Upper lobe of left lung (tissue), 6 donors: ENCODE measurements around the gene SCTR. TPM values are rescaled to one million over a fixed set of nuclear protein-coding genes. Genes with fewer than 3 reads are reported as not detected.

Source experiments
- ATAC-seq, 2 donors: fragments of 200-7000 bp; cut with Tn5 transposase; one replicate each; pipeline ENCODE4 v1.9.1; 2022; ENCODE audit warnings: mild to moderate bottlenecking in 2 of 2, moderate library complexity in 2 of 2; ENCODE audit not compliant: low FRiP score in 2 of 2
- DNase-seq, 2 donors: peaks; one replicate each; pipeline ENCODE4 v3.0.0-alpha.2; 2019 to 2020
- H3K27ac ChIP-seq, 4 donors: fragments of 200-600 bp; sonication (generic); one replicate each; pipeline ENCODE4 v1.5.1; 2016 to 2019
- H3K27me3 ChIP-seq, 4 donors: fragments of 200-600 bp; sonication (generic); one replicate each; pipeline ENCODE4 v1.5.1; 2017 to 2019
- H3K36me3 ChIP-seq, 4 donors: fragments of 200-600 bp; sonication (generic); one replicate each; pipeline ENCODE4 v1.5.1; 2016 to 2019
- H3K4me1 ChIP-seq, 4 donors: fragments of 200-600 bp; sonication (generic); one replicate each; pipeline ENCODE4 v1.5.1; 2018 to 2019
- H3K4me3 ChIP-seq, 4 donors: fragments of 200-600 bp; sonication (generic); one replicate each; pipeline ENCODE4 v1.5.1; 2017 to 2019; ENCODE audit warnings: mild to moderate bottlenecking in 2 of 4, moderate library complexity in 1 of 4
- H3K9me3 ChIP-seq, 4 donors: fragments of 200-600 bp; sonication (generic); one replicate each; pipeline ENCODE4 v1.5.1; 2018 to 2019
- EP300 ChIP-seq, 4 donors: sonication (generic); formaldehyde crosslinking; IDR thresholded peaks; one replicate each; pipeline ENCODE4 v1.5.1; 2017; ENCODE audit warnings: antibody characterized with exemption in 4 of 4, control low read depth in 2 of 4
- POLR2A ChIP-seq, 4 donors: fragments of 450-650 bp; IDR thresholded peaks; one replicate each; pipeline ENCODE4 v1.5.1; 2016 to 2017; ENCODE audit warnings: antibody characterized with exemption in 4 of 4, mild to moderate bottlenecking in 2 of 4
- POLR2AphosphoS5 ChIP-seq, 2 donors: sonication (generic); formaldehyde crosslinking; IDR thresholded peaks; one replicate each; pipeline ENCODE4 v1.5.1; 2017; ENCODE audit warnings: antibody characterized with exemption in 2 of 2
- WGBS, 2 donors: methylation state at CpG; one replicate each; pipeline ENCODE4 v1.1.5; 2017 to 2018; 5-methylcytosine and 5-hydroxymethylcytosine counted together
- total RNA-seq, 6 donors: library from RNA; depleted of rRNA in 4 of 6; stranded (reverse); fragments of >200 nt in 4 of 6; gene quantifications; one replicate each; pipeline versions ENCODE4 v1.1.0 to v1.2.1, GENCODE V29; 2016 to 2021
- TF ChIP-seq, protein P1 (sequence below), 6 experiments: fragments of 450-650 bp in 4 of 6; fragments of 200-600 bp in 2 of 6; sonication (generic) in 2 of 6; IDR thresholded peaks; one replicate each; pipeline ENCODE4 v1.5.1; 2016 to 2019; ENCODE audit warnings: antibody characterized with exemption in 6 of 6
- donor health status: DM: no; HTN: no; CAD: no; lungs with moderate emphysema.
- donor health status: DM: no; HTN: yes; CAD: no; lungs with severe emphysema.

SCTR gene
- total RNA-seq, 6 donors from 2014 or later = 3.2 to 52.5 (median 16.6) TPM

DNA sequence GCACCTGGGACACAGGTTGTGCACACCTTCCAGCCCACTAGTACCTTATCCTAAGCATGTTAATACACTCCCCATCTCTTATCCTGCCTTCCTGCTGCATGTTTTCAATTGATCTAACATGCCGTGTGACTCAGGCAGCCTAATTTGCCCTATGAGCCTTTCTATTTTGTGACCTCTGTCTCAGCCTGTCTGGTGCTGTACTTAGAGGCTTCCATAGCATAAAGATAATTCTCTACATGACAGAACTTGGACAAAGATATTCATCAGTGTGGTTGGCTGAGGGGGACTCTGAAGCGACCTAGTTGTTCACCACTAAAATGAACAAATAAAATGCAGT is 101.2 kb downstream of the SCTR start:
- Histone ChIP-seq H3K4me3 (no peak overlapping the region), H3K9me3 (no peaks in the 10 kb centered on the region), H3K27ac (no peak overlapping the region), H3K27me3 (no peaks in the 10 kb centered on the region), H3K36me3 (no peaks in the 10 kb centered on the region), H3K4me1 (peaks cover 20 to 28% (median 24%) of the 10 kb centered on the region in 4 donors)
- TF ChIP-seq POLR2AphosphoS5 (IDR thresholded peaks at IDR 0.05) = no peak
- no peak for DNase-seq
- WGBS, 2 donors = 82 to 89% methylated on average over 2 of the region's 2 CpGs
- ATAC-seq = no peak

DNA sequence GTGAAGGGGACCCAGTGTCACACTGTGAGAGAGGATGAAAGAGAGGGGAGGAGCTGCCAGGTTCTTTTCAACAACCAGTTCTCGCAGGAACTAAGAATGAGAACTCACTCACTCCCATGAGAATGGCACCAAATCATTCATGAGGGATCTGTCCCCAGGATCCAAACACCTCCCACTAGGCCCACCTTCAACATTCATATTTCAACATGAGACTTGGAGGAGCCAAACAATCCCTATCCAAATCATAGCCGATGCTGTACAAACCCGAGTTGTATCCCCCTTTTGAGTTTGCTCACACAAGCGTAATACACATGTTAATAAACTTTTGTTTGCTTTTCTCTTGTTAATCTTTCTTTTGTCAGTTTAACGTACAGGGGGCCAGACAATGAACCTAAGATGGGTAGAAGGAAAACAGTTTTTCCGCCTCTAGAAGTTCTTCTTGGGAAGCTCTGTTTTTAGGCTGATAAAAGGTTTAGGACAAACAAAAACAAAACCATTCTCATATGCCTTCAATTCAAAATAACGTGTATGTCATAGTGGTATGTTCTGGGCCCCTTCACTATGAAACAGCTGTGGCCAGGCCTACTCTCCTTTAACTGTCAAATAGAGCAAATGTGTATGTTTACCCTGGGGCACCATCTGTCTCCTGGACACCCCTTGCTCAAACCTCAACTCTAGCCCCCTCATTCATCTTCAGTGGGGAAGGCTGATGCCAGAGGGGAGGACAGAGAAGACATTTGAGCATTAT is 101.7 kb downstream of the SCTR start:
- TF ChIP-seq POLR2A (IDR thresholded peaks at IDR 0.05) (no peak), POLR2AphosphoS5 (IDR thresholded peaks at IDR 0.05) (no peak), EP300 (IDR thresholded peaks at IDR 0.05) (no peak)
- TF ChIP-seq, protein P1, sequence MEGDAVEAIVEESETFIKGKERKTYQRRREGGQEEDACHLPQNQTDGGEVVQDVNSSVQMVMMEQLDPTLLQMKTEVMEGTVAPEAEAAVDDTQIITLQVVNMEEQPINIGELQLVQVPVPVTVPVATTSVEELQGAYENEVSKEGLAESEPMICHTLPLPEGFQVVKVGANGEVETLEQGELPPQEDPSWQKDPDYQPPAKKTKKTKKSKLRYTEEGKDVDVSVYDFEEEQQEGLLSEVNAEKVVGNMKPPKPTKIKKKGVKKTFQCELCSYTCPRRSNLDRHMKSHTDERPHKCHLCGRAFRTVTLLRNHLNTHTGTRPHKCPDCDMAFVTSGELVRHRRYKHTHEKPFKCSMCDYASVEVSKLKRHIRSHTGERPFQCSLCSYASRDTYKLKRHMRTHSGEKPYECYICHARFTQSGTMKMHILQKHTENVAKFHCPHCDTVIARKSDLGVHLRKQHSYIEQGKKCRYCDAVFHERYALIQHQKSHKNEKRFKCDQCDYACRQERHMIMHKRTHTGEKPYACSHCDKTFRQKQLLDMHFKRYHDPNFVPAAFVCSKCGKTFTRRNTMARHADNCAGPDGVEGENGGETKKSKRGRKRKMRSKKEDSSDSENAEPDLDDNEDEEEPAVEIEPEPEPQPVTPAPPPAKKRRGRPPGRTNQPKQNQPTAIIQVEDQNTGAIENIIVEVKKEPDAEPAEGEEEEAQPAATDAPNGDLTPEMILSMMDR (IDR thresholded peaks at IDR 0.05) = no peak
- 87% methylated on average over 7 of the region's 7 CpGs for WGBS, 2 donors
- H3K4me1 ChIP-seq = peaks cover 16 to 22% (median 19%) of the 10 kb centered on the region in 4 donors
- H3K9me3 ChIP-seq = no peaks in the 10 kb centered on the region
- ATAC-seq (no peak), DNase-seq (no peak)
- no peak overlapping the region for H3K27ac ChIP-seq
- no peaks in the 10 kb centered on the region for H3K27me3 ChIP-seq
- no peak overlapping the region for H3K4me3 ChIP-seq
- H3K36me3 ChIP-seq = no peaks in the 10 kb centered on the region

DNA sequence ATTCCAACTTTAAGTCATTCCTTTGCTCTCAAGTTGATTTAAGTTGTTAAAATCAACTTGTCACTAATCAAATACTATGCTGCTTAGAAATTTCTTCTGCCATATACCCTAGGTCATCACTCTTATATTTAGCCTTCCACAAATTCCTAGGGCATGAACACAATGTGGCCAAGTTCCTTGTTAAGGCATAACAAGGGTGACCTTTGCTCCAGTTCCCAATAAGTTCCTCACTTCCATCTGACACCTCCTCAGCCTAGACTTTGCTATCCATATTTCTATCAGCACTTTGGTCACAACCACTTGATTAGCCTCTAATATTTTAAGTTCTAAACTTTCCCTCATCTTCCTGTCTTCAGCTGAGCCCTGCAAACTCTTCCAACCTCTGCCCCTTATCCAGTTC is 102.5 kb downstream of the SCTR start:
- ATAC-seq = no peak
- H3K4me1 ChIP-seq = peaks cover 9 to 14% (median 11%) of the 10 kb centered on the region in 4 donors
- no peak overlapping the region for H3K4me3 ChIP-seq
- no peaks in the 10 kb centered on the region for H3K36me3 ChIP-seq
- no peak overlapping the region for H3K27ac ChIP-seq
- H3K9me3 ChIP-seq = no peaks in the 10 kb centered on the region
- H3K27me3 ChIP-seq = no peaks in the 10 kb centered on the region
- no peak for DNase-seq
- TF ChIP-seq, protein P1 (IDR thresholded peaks at IDR 0.05) = no peak
- no peak for TF ChIP-seq POLR2A (IDR thresholded peaks at IDR 0.05)
- no peak for TF ChIP-seq POLR2AphosphoS5 (IDR thresholded peaks at IDR 0.05)
- TF ChIP-seq EP300 (IDR thresholded peaks at IDR 0.05) = no peak

DNA sequence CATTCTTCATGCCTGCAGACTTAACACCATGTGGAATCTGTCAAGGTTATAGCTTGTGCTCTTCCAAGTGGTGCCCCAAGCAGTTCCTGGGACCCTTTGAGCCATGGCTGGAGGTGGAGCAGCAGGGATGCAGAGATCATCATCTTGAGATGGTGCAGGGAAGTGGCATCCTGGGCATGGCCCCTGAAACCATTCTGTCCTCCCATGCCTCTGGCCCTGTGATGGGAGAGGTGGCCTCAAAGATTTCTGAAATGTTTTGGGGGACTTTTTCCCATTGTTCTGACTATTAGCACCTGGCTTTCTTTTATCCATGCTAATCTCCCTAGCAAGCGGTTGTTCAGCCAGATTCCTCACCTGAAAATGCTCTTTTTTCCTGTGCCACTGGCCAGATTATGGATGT is 103.0 kb downstream of the SCTR start:
- H3K36me3 ChIP-seq = no peaks in the 10 kb centered on the region
- H3K27me3 ChIP-seq = no peaks in the 10 kb centered on the region
- 85 to 91% methylated on average over 1 of the region's 1 CpG for WGBS, 2 donors
- no peak for TF ChIP-seq POLR2AphosphoS5 (IDR thresholded peaks at IDR 0.05)
- TF ChIP-seq POLR2A (IDR thresholded peaks at IDR 0.05) = no peak
- no peak for TF ChIP-seq EP300 (IDR thresholded peaks at IDR 0.05)
- TF ChIP-seq, protein P1 (IDR thresholded peaks at IDR 0.05) = no peak
- no peak overlapping the region for H3K27ac ChIP-seq
- ATAC-seq = no peak
- peaks cover 6 to 10% (median 7%) of the 10 kb centered on the region in 4 donors for H3K4me1 ChIP-seq
- no peak for DNase-seq
- no peaks in the 10 kb centered on the region for H3K9me3 ChIP-seq
- no peak overlapping the region for H3K4me3 ChIP-seq

DNA sequence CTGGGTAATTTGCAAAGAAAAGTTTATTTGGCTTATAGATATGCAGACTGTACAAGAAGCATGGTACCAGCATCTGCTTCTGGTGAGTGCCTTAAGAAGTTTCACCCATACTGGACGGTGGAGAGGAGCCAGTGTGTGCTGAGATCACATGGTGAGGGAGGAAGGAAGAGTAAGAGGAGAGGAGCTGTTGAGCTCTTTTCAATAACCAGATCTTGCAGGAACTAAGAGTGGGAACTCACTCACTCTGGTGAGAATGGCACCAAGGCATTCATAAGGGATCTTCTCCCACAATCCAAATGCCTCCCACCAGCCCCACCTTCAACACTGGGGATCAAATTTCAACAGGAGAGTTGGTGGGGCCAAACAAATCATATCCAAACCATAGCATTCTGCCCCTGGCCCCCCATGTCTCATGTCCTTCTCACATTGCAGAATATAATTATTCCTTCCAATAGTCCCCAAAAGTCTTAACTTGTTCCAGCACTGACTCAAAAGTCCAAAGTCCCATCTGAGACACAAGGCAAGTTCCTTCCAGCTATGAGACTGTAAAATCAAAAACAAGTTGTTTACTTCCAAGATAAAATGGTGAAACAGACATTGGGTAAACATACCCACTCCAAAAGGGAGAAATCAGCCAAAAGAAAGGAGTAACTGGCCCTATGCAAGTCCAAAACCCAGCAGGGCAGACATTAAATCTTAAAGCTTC is 104.3 kb downstream of the SCTR start:
- DNase-seq (no peak), ATAC-seq (no peak)
- WGBS, 2 donors = 45 to 52% methylated on average over 1 of the region's 1 CpG
- Histone ChIP-seq H3K36me3 (no peaks in the 10 kb centered on the region), H3K4me1 (no peaks in the 10 kb centered on the region), H3K9me3 (no peaks in the 10 kb centered on the region), H3K27ac (no peak overlapping the region), H3K27me3 (no peaks in the 10 kb centered on the region), H3K4me3 (no peak overlapping the region)
- TF ChIP-seq POLR2AphosphoS5 (IDR thresholded peaks at IDR 0.05) (no peak), EP300 (IDR thresholded peaks at IDR 0.05) (no peak)
- TF ChIP-seq, protein P1 (IDR thresholded peaks at IDR 0.05) = no peak
